ENCODE data around the gene NRXN3. TPM values are rescaled to one million over a fixed set of nuclear protein-coding genes. Genes with fewer than 3 reads are reported as not detected.

NRXN3 gene
- total RNA-seq, 4 donors from 2014 or later, result 0.19 to 1.4 (median 0.40) TPM

DNA sequence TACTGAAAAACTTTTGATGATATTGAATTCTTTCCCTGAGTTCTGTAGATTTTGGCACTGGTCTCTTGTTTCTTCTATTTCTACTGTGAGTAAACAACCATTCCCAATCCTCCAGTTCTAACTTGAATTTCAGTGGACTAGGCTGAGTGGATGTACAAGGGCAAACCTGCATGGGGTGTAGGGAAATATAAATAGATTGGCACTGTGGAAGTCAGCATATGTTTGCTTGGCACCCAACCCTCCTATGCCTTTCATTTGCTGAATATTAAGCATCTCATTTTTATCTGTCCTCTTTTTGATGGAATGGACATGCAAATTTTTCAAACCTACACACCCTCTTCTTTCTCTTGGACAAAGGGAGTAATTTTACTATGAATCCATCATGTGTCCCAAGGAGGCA lies 1212.9 kb downstream of the NRXN3 start:
- TF ChIP-seq, protein P1, sequence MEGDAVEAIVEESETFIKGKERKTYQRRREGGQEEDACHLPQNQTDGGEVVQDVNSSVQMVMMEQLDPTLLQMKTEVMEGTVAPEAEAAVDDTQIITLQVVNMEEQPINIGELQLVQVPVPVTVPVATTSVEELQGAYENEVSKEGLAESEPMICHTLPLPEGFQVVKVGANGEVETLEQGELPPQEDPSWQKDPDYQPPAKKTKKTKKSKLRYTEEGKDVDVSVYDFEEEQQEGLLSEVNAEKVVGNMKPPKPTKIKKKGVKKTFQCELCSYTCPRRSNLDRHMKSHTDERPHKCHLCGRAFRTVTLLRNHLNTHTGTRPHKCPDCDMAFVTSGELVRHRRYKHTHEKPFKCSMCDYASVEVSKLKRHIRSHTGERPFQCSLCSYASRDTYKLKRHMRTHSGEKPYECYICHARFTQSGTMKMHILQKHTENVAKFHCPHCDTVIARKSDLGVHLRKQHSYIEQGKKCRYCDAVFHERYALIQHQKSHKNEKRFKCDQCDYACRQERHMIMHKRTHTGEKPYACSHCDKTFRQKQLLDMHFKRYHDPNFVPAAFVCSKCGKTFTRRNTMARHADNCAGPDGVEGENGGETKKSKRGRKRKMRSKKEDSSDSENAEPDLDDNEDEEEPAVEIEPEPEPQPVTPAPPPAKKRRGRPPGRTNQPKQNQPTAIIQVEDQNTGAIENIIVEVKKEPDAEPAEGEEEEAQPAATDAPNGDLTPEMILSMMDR (IDR thresholded peaks at IDR 0.05), result no peak
- DNase-seq (ENCODE audit: low spot score) (no peak), ATAC-seq (ENCODE audit: low FRiP score) (no peak)

DNA sequence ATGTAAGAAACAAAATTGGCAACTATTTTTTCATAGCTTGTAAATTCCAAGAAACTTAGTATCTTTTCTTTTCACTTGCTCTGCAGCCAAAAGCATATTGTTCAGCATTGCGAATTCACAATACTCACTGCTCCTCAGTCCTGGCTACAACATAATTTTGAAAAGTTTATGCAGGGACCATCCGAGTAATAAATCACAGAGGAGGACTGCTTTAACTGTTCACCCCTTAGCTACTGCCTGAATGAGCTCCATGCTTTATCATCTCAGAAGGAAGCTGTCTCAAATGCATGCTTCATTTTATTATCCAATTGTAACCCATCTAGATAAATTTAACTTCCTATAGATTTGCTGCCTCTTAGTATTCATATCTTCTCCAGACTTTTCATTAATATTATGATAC lies 1213.3 kb downstream of the NRXN3 start:
- ATAC-seq (ENCODE audit: low FRiP score), result no peak
- no peak for DNase-seq (ENCODE audit: low spot score)
- TF ChIP-seq, protein P1 (IDR thresholded peaks at IDR 0.05), result no peak

DNA sequence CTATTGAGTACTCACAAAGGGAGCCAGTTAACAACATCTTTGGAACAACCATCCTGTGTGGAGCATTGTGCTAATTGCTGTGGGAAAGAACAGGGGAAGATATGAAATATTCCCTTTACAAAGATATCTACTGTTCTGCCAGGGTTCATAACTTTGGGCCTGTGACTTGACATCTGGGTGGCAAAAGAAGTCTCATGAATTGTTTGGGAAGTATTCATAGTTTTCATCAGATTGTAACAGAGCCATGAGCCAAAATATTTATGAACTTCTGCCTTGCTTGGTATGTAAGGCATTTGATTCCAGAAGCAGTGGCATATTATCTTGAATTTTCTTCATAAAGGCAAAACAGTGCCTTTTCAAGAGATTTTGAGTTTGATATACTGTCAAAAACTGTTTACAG lies 1224.9 kb downstream of the NRXN3 start:
- TF ChIP-seq, protein P1 (IDR thresholded peaks at IDR 0.05), result no peak
- DNase-seq (ENCODE audit: low spot score) (no peak), ATAC-seq (ENCODE audit: low FRiP score) (no peak)

DNA sequence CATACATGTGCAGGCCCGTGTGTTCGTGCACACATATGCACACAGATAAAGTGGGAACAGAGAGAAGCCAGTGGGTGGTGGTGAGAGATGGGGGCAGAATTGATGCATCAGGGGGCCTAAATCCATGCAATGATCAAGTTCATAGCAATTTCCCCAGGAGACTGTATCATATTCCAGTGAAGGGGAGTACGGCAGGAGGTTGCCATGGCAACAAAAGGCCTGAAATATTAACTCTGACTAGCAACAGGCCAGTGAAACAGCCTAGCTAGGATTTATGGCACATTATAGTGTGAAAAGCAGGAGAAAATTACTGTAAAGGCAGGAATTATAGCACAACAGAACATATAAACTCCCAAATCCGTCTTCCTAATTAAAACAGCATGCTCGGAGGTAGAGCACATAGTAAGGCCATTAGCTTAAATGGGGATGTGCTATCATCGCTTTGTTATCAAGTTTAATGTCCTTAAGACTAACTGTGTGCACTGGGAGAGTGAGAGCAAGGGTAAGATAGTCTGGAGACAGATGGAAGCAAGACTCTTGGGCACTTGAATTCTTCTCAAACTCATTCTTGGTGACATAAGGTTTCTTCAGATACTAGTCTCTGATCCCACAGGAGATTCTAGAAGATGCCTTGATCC lies 1234.8 kb downstream of the NRXN3 start:
- no peak for DNase-seq (ENCODE audit: low spot score)
- ATAC-seq (ENCODE audit: low FRiP score), result no peak
- TF ChIP-seq, protein P1 (IDR thresholded peaks at IDR 0.05), result no peak

DNA sequence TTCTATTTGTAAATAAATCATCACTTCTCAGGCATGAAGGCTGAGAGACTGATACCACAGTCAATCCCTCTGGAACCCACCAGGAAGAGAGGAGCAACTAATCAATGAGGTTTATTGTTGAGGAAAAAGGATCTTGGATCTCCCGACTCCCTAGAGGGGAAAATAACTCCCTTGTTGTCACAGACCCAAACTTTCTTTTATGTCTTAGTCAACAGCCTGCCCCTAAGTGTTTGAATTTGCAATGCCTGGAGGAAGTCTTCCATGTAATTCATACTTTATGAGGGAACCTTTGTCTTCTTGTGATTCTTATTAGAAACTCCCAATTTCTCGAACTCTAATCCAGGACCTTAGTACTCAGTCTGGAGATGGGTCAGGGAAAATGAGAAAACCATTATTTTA lies 1235.3 kb downstream of the NRXN3 start:
- TF ChIP-seq, protein P1 (IDR thresholded peaks at IDR 0.05), result no peak
- ATAC-seq (ENCODE audit: low FRiP score), result no peak

DNA sequence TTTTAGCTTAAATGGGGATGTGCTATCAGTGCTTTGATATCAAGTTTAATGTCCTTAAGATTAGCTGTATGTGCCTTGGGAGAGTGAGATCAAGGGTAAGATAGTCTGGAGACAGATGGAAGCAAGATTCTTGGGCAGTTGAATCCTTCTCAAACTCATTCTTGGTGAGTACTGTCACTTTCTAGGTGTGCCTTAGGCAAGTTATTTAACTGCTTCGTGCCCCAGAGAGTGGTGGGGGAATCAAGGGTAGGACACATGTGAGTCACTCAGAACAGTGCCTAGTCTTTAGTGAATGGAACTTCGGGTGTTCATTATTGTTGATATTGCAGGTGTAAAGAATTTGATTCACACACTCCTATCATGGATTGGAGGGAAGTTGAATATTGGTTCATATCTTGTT lies 1237.4 kb downstream of the NRXN3 start:
- ATAC-seq (ENCODE audit: low FRiP score), result no peak
- TF ChIP-seq, protein P1 (IDR thresholded peaks at IDR 0.05), result no peak

More for the DNA sequence above, 1235.3 kb downstream of the NRXN3 start:
- no peak for DNase-seq (ENCODE audit: low spot score)

DNA sequence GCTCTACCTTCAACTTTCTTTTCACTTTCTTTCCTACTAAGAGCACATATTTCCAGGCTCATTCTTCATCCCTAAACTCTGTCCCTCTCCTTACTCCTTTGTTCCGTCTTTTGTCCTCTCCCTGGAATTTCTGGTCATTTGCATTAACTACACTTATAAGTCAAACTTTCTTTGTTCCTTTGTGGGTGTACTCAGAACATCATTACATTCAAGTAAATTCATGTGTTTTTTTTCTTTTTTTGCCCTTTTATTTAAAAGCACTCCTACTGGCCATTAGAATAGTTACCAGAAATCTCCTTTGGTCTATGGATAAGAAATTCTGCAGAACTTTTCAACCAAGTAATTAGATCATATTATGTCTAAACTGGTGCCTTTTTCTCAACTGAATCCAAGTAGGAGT lies 1238.5 kb downstream of the NRXN3 start:
- TF ChIP-seq, protein P1 (IDR thresholded peaks at IDR 0.05), result no peak
- DNase-seq (ENCODE audit: low spot score) (no peak), ATAC-seq (ENCODE audit: low FRiP score) (no peak)

More for the DNA sequence above, 1237.4 kb downstream of the NRXN3 start:
- no peak for DNase-seq (ENCODE audit: low spot score)

Measured in omental fat pad (tissue), 4 donors.